Upper lobe of left lung (tissue), 6 donors: ENCODE data around the gene PRXL2B. TPM values are rescaled to one million over a fixed set of nuclear protein-coding genes. Genes with fewer than 3 reads are reported as not detected.

Experiments
- ATAC-seq, 2 donors: fragments of 200-7000 bp; cut with Tn5 transposase; one replicate each; pipeline ENCODE4 v1.9.1; 2022; ENCODE audit warnings: mild to moderate bottlenecking in 2 of 2, moderate library complexity in 2 of 2; ENCODE audit not compliant: low FRiP score in 2 of 2
- DNase-seq, 2 donors: peaks; one replicate each; pipeline ENCODE4 v3.0.0-alpha.2; 2019 to 2020
- H3K27ac ChIP-seq, 4 donors: fragments of 200-600 bp; sonication (generic); one replicate each; pipeline ENCODE4 v1.5.1; 2016 to 2019
- H3K27me3 ChIP-seq, 4 donors: fragments of 200-600 bp; sonication (generic); one replicate each; pipeline ENCODE4 v1.5.1; 2017 to 2019
- H3K36me3 ChIP-seq, 4 donors: fragments of 200-600 bp; sonication (generic); one replicate each; pipeline ENCODE4 v1.5.1; 2016 to 2019
- H3K4me1 ChIP-seq, 4 donors: fragments of 200-600 bp; sonication (generic); one replicate each; pipeline ENCODE4 v1.5.1; 2018 to 2019
- H3K4me3 ChIP-seq, 4 donors: fragments of 200-600 bp; sonication (generic); one replicate each; pipeline ENCODE4 v1.5.1; 2017 to 2019; ENCODE audit warnings: mild to moderate bottlenecking in 2 of 4, moderate library complexity in 1 of 4
- H3K9me3 ChIP-seq, 4 donors: fragments of 200-600 bp; sonication (generic); one replicate each; pipeline ENCODE4 v1.5.1; 2018 to 2019
- CTCF ChIP-seq, 6 experiments: fragments of 450-650 bp in 4 of 6; fragments of 200-600 bp in 2 of 6; sonication (generic) in 2 of 6; IDR thresholded peaks; one replicate each; pipeline ENCODE4 v1.5.1; 2016 to 2019; ENCODE audit warnings: antibody characterized with exemption in 6 of 6
- EP300 ChIP-seq, 4 donors: sonication (generic); formaldehyde crosslinking; IDR thresholded peaks; one replicate each; pipeline ENCODE4 v1.5.1; 2017; ENCODE audit warnings: antibody characterized with exemption in 4 of 4, control low read depth in 2 of 4
- POLR2A ChIP-seq, 4 donors: fragments of 450-650 bp; IDR thresholded peaks; one replicate each; pipeline ENCODE4 v1.5.1; 2016 to 2017; ENCODE audit warnings: antibody characterized with exemption in 4 of 4, mild to moderate bottlenecking in 2 of 4
- POLR2AphosphoS5 ChIP-seq, 2 donors: sonication (generic); formaldehyde crosslinking; IDR thresholded peaks; one replicate each; pipeline ENCODE4 v1.5.1; 2017; ENCODE audit warnings: antibody characterized with exemption in 2 of 2
- WGBS, 2 donors: methylation state at CpG; one replicate each; pipeline ENCODE4 v1.1.5; 2017 to 2018; 5-methylcytosine and 5-hydroxymethylcytosine counted together
- total RNA-seq, 6 donors: library from RNA; depleted of rRNA in 4 of 6; stranded (reverse); fragments of >200 nt in 4 of 6; gene quantifications; one replicate each; pipeline versions ENCODE4 v1.1.0 to v1.2.1, GENCODE V29; 2016 to 2021
- donor health status: DM: no; HTN: no; CAD: no; lungs with moderate emphysema.
- donor health status: DM: no; HTN: yes; CAD: no; lungs with severe emphysema.

Gene PRXL2B
- total RNA-seq, 6 donors from 2014 or later: 10.5 to 34.2 (median 22.0) TPM

GRCh38 chr1:2561898-2562895 is 24.4 kb upstream of the PRXL2B start:
- DNase-seq (peak in 1 of 2 donors; percentile 56), ATAC-seq (no peak)
- 87 to 94% methylated on average over 5 to 24 of the region's 24 CpGs for WGBS, 2 donors
- Histone ChIP-seq H3K27ac (no peak overlapping the region), H3K9me3 (no peaks in the 10 kb centered on the region), H3K4me3 (no peak overlapping the region), H3K4me1 (peaks cover 18 to 30% (median 20%) of the 10 kb centered on the region in 4 donors), H3K36me3 (peaks cover 6 to 64% (median 51%) of the 10 kb centered on the region in 4 donors), H3K27me3 (no peaks in the 10 kb centered on the region)
- no peak for TF ChIP-seq POLR2A (IDR thresholded peaks at IDR 0.05)
- TF ChIP-seq CTCF (IDR thresholded peaks at IDR 0.05): peak; percentile 26 to 52 (median 36)
- no peak for TF ChIP-seq EP300 (IDR thresholded peaks at IDR 0.05)
- no peak for TF ChIP-seq POLR2AphosphoS5 (IDR thresholded peaks at IDR 0.05)

GRCh38 chr1:2563205-2563604 is 23.4 kb upstream of the PRXL2B start:
- DNase-seq (peak in 1 of 2 donors; percentile 58), ATAC-seq (no peak)
- Histone ChIP-seq H3K27ac (no peak overlapping the region), H3K4me1 (peaks cover 8 to 20% (median 10%) of the 10 kb centered on the region in 4 donors), H3K36me3 (peaks cover 6 to 60% (median 51%) of the 10 kb centered on the region in 4 donors), H3K4me3 (no peak overlapping the region), H3K9me3 (no peaks in the 10 kb centered on the region), H3K27me3 (no peaks in the 10 kb centered on the region)
- 86 to 89% methylated on average over 9 to 15 of the region's 18 CpGs for WGBS, 2 donors
- TF ChIP-seq EP300 (IDR thresholded peaks at IDR 0.05) (no peak), POLR2AphosphoS5 (IDR thresholded peaks at IDR 0.05) (no peak), POLR2A (IDR thresholded peaks at IDR 0.05) (no peak), CTCF (IDR thresholded peaks at IDR 0.05) (no peak)

- Histone ChIP-seq H3K4me1 (peaks cover 0 to 10% (median 6%) of the 10 kb centered on the region in 4 donors), H3K4me3 (no peak overlapping the region), H3K27me3 (no peaks in the 10 kb centered on the region), H3K27ac (no peak overlapping the region), H3K36me3 (peaks cover 6 to 50% (median 41%) of the 10 kb centered on the region in 4 donors), H3K9me3 (no peaks in the 10 kb centered on the region)
- no peak for TF ChIP-seq CTCF (IDR thresholded peaks at IDR 0.05)
- no peak for TF ChIP-seq POLR2A (IDR thresholded peaks at IDR 0.05)
- TF ChIP-seq EP300 (IDR thresholded peaks at IDR 0.05): no peak
- TF ChIP-seq POLR2AphosphoS5 (IDR thresholded peaks at IDR 0.05): no peak
- WGBS, 2 donors: 82 to 96% methylated on average over 13 to 14 of the region's 20 CpGs
- ATAC-seq (no peak), DNase-seq (peak in 1 of 2 donors; percentile 58)
Measured at GRCh38 chr1:2564006-2564814, 22.4 kb upstream of the PRXL2B start.

GRCh38 chr1:2564815-2565374 is 21.7 kb upstream of the PRXL2B start:
- Histone ChIP-seq H3K4me1 (peaks cover 0 to 4% (median 3%) of the 10 kb centered on the region in 4 donors), H3K36me3 (peaks cover 5 to 43% (median 37%) of the 10 kb centered on the region in 4 donors), H3K27me3 (no peaks in the 10 kb centered on the region), H3K27ac (no peak overlapping the region), H3K4me3 (no peak overlapping the region), H3K9me3 (no peaks in the 10 kb centered on the region)
- ATAC-seq (no peak), DNase-seq (peak in 1 of 2 donors; percentile 54)
- WGBS, 2 donors: 48 to 66% methylated on average over 10 to 11 of the region's 14 CpGs
- TF ChIP-seq POLR2A (IDR thresholded peaks at IDR 0.05) (no peak), EP300 (IDR thresholded peaks at IDR 0.05) (no peak), POLR2AphosphoS5 (IDR thresholded peaks at IDR 0.05) (no peak), CTCF (IDR thresholded peaks at IDR 0.05) (no peak)
